Osteoblast (primary cell): Measurements from ENCODE around the gene ZNRF4. TPM values are rescaled to one million over a fixed set of nuclear protein-coding genes. Genes with fewer than 3 reads are reported as not detected.

Experiments used
- DNase-seq: peaks from one replicate; pipeline ENCODE4 v3.0.0; 2011; ENCODE audit warnings: low spot score, mixed read lengths; ENCODE audit not compliant: insufficient read length; ENCODE audit errors: missing footprints
- H2AFZ ChIP-seq: 2 replicates; pipeline ENCODE4 v1.6.0; 2011; ENCODE audit warnings: mild to moderate bottlenecking, low read length
- H3K27ac ChIP-seq: 2 replicates; pipeline ENCODE4 v1.5.1; 2011; ENCODE audit warnings: mild to moderate bottlenecking, low read depth, low read length, moderate library complexity
- H3K27me3 ChIP-seq: 2 replicates; pipeline ENCODE4 v1.6.0; 2012; ENCODE audit warnings: mild to moderate bottlenecking, control low read depth, inconsistent platforms, low read length, moderate library complexity; ENCODE audit not compliant: insufficient read depth
- H3K36me3 ChIP-seq: 2 replicates; pipeline ENCODE4 v1.5.1; 2011; ENCODE audit warnings: mild to moderate bottlenecking, low read length, control low read depth, moderate library complexity; ENCODE audit not compliant: insufficient read depth
- H3K4me1 ChIP-seq: 2 replicates; pipeline ENCODE4 v1.5.1; 2011; ENCODE audit warnings: mild to moderate bottlenecking, low read length, control low read depth, moderate library complexity; ENCODE audit not compliant: insufficient read depth
- H3K4me2 ChIP-seq: 2 replicates; pipeline ENCODE4 v1.6.0; 2011; ENCODE audit warnings: mild to moderate bottlenecking, low read length; ENCODE audit not compliant: insufficient read depth
- H3K4me3 ChIP-seq: fragments of 200-600 bp; sonication (generic); 3 replicates; pipeline ENCODE4 v1.5.1; 2012; ENCODE audit warnings: mild to moderate bottlenecking, low read length, inconsistent platforms; ENCODE audit not compliant: insufficient read depth
- H3K79me2 ChIP-seq: 2 replicates; pipeline ENCODE4 v1.6.0; 2012; ENCODE audit warnings: mild to moderate bottlenecking, low read length, control low read depth, inconsistent platforms; ENCODE audit not compliant: insufficient read depth
- H3K9me3 ChIP-seq: 2 replicates; pipeline ENCODE4 v1.5.1; 2011; ENCODE audit warnings: low read depth, low read length, control low read depth
- H4K20me1 ChIP-seq: 2 replicates; pipeline ENCODE4 v1.6.0; 2012; ENCODE audit warnings: mild to moderate bottlenecking, low read length, control low read depth; ENCODE audit not compliant: insufficient read depth
- CTCF ChIP-seq: IDR thresholded peaks from 2 replicates; pipeline ENCODE4 v1.5.1; 2011; ENCODE audit warnings: mild to moderate bottlenecking, low read depth, low read length, moderate library complexity; ENCODE audit errors: extremely low read depth
- total RNA-seq: library from RNA; depleted of rRNA; stranded (reverse); fragments of >200 nt; gene quantifications from 2 replicates; pipeline ENCODE4 v1.2.3, GENCODE V29; 2012

Gene ZNRF4
- total RNA-seq, 1 donor = not detected

- Histone ChIP-seq H4K20me1 (no peaks in the 10 kb centered on the region), H3K79me2 (no peaks in the 10 kb centered on the region), H3K27me3 (peaks cover 8% of the 10 kb centered on the region), H3K9me3 (peaks cover 4% of the 10 kb centered on the region), H2AFZ (no peak overlapping the region), H3K4me2 (no peak overlapping the region), H3K4me1 (no peaks in the 10 kb centered on the region), H3K36me3 (no peaks in the 10 kb centered on the region), H3K27ac (no peak overlapping the region), H3K4me3 (no peak overlapping the region)
- DNase-seq = no peak
- no peak for TF ChIP-seq CTCF
Measured at GRCh38 chr19:5448374-5448773, 6.8 kb upstream of the ZNRF4 start.

- no peak overlapping the region for H2AFZ ChIP-seq
- H3K4me2 ChIP-seq = no peak overlapping the region
- H3K9me3 ChIP-seq = peaks cover 4% of the 10 kb centered on the region
- peaks cover 8% of the 10 kb centered on the region for H3K27me3 ChIP-seq
- no peak for DNase-seq
- H3K79me2 ChIP-seq = no peaks in the 10 kb centered on the region
- H3K4me3 ChIP-seq = no peak overlapping the region
- no peak overlapping the region for H3K27ac ChIP-seq
- TF ChIP-seq CTCF = no peak
- H3K36me3 ChIP-seq = no peaks in the 10 kb centered on the region
- H4K20me1 ChIP-seq = no peaks in the 10 kb centered on the region
- no peaks in the 10 kb centered on the region for H3K4me1 ChIP-seq
Measured at GRCh38 chr19:5450482-5451126, 4.6 kb upstream of the ZNRF4 start.

- Histone ChIP-seq H3K27ac (no peak overlapping the region), H3K27me3 (peaks cover 8% of the 10 kb centered on the region), H3K9me3 (peaks cover 4% of the 10 kb centered on the region), H3K79me2 (no peaks in the 10 kb centered on the region), H3K4me1 (no peaks in the 10 kb centered on the region), H4K20me1 (no peaks in the 10 kb centered on the region), H3K36me3 (no peaks in the 10 kb centered on the region), H2AFZ (no peak overlapping the region), H3K4me2 (no peak overlapping the region), H3K4me3 (no peak overlapping the region)
- TF ChIP-seq CTCF = no peak
- DNase-seq = no peak
Measured at GRCh38 chr19:5451494-5451893, 3.7 kb upstream of the ZNRF4 start.

GRCh38 chr19:5452594-5453565 lies 2.3 kb upstream of the ZNRF4 start:
- H3K4me3 ChIP-seq = no peak overlapping the region
- H3K36me3 ChIP-seq = no peaks in the 10 kb centered on the region
- TF ChIP-seq CTCF = no peak
- peak; percentile 96 for DNase-seq
- H3K4me2 ChIP-seq = no peak overlapping the region
- no peak overlapping the region for H2AFZ ChIP-seq
- no peaks in the 10 kb centered on the region for H3K79me2 ChIP-seq
- no peaks in the 10 kb centered on the region for H3K4me1 ChIP-seq
- peaks cover under 1% of the 10 kb centered on the region for H3K27me3 ChIP-seq
- H3K9me3 ChIP-seq = peaks cover 4% of the 10 kb centered on the region
- no peak overlapping the region for H3K27ac ChIP-seq
- H4K20me1 ChIP-seq = no peaks in the 10 kb centered on the region
